Muscle of leg (tissue), 11 donors: ENCODE measurements around the gene ZBTB20. TPM values are rescaled to one million over a fixed set of nuclear protein-coding genes. Genes with fewer than 3 reads are reported as not detected.

ENCODE experiments used
- DNase-seq: peaks from one replicate; pipeline ENCODE4 v3.0.0; 2013
- H3K27ac ChIP-seq: one replicate; pipeline ENCODE4 v1.5.1; 2013; ENCODE audit warnings: mild to moderate bottlenecking, low read length, control low read depth
- H3K27me3 ChIP-seq: one replicate; pipeline ENCODE4 v1.6.1; 2013; ENCODE audit warnings: low read length; ENCODE audit not compliant: control insufficient read depth, insufficient read depth
- H3K36me3 ChIP-seq: one replicate; pipeline ENCODE4 v1.6.1; 2013; ENCODE audit warnings: low read length; ENCODE audit not compliant: control insufficient read depth, insufficient read depth
- H3K4me1 ChIP-seq: one replicate; pipeline ENCODE4 v1.6.1; 2013; ENCODE audit warnings: low read length; ENCODE audit not compliant: control insufficient read depth, insufficient read depth
- H3K4me3 ChIP-seq: one replicate; pipeline ENCODE4 v1.5.1; 2013; ENCODE audit warnings: low read length, control low read depth
- H3K9me3 ChIP-seq: replicated peaks from 2 replicates; pipeline ENCODE4 v1.6.1; 2013; ENCODE audit warnings: low read depth, low read length; ENCODE audit not compliant: control insufficient read depth
- WGBS: methylation state at CpG from one replicate; pipeline ENCODE4 v1.1.5; 2013; ENCODE audit warnings: missing lambda C conversion rate; ENCODE audit not compliant: insufficient coverage; 5-methylcytosine and 5-hydroxymethylcytosine counted together
- polyA plus RNA-seq, 8 donors: library from polyadenylated mRNA; unstranded; fragments of 120-200 nt; gene quantifications; one replicate each; pipeline versions ENCODE4 v1.2.1 to v1.2.3, GENCODE V29; 2013; ENCODE audit warnings: inconsistent platforms in 1 of 8, low replicate concordance in 1 of 8; ENCODE audit not compliant: insufficient read length in 8 of 8, insufficient read depth in 1 of 8
- total RNA-seq: library from RNA; stranded (reverse); fragments of 120-200 nt; gene quantifications from one replicate; pipeline ENCODE4 v1.2.4, GENCODE V29; 2013

The ZBTB20 gene
- total and polyA plus RNA-seq, 9 donors: 1.0 to 16.6 (median 2.8) TPM

GRCh38 chr3:114933407-114933806 lies 213.7 kb downstream of the ZBTB20 start:
- Histone ChIP-seq H3K9me3 (no peaks in the 10 kb centered on the region), H3K27ac (no peak overlapping the region), H3K4me1 (no peaks in the 10 kb centered on the region), H3K4me3 (no peak overlapping the region), H3K27me3 (no peaks in the 10 kb centered on the region), H3K36me3 (peaks cover 5% of the 10 kb centered on the region)
- no peak for DNase-seq
- no CpG with 5 or more reads among the region's 1 CpG for WGBS

GRCh38 chr3:114929971-114930732 lies 216.9 kb downstream of the ZBTB20 start:
- no peaks in the 10 kb centered on the region for H3K9me3 ChIP-seq
- H3K27me3 ChIP-seq: no peaks in the 10 kb centered on the region
- WGBS: 99% methylated on average over 10 of the region's 21 CpGs

GRCh38 chr3:114928989-114929640 lies 218.0 kb downstream of the ZBTB20 start:
- WGBS: 80% methylated on average over 2 of the region's 2 CpGs
- DNase-seq: no peak
- H3K27me3 ChIP-seq: no peaks in the 10 kb centered on the region

More at GRCh38 chr3:114929971-114930732, 216.9 kb downstream of the ZBTB20 start:
- no peak for DNase-seq
- Histone ChIP-seq H3K4me1 (no peaks in the 10 kb centered on the region), H3K36me3 (peaks cover 5% of the 10 kb centered on the region), H3K27ac (no peak overlapping the region), H3K4me3 (no peak overlapping the region)

GRCh38 chr3:114904633-114905032 lies 242.5 kb downstream of the ZBTB20 start:
- Histone ChIP-seq H3K27me3 (no peaks in the 10 kb centered on the region), H3K4me1 (no peaks in the 10 kb centered on the region), H3K36me3 (no peaks in the 10 kb centered on the region), H3K27ac (no peak overlapping the region), H3K9me3 (no peaks in the 10 kb centered on the region), H3K4me3 (no peak overlapping the region)
- DNase-seq: no peak
- no CpG with 5 or more reads among the region's 3 CpGs for WGBS

More at GRCh38 chr3:114928989-114929640, 218.0 kb downstream of the ZBTB20 start:
- Histone ChIP-seq H3K4me3 (no peak overlapping the region), H3K9me3 (no peaks in the 10 kb centered on the region), H3K27ac (no peak overlapping the region), H3K4me1 (no peaks in the 10 kb centered on the region), H3K36me3 (peaks cover 5% of the 10 kb centered on the region)

- no peaks in the 10 kb centered on the region for H3K36me3 ChIP-seq
- H3K9me3 ChIP-seq: no peaks in the 10 kb centered on the region
- H3K27me3 ChIP-seq: no peaks in the 10 kb centered on the region
- H3K4me3 ChIP-seq: no peak overlapping the region
- DNase-seq: no peak
- WGBS: no CpG with 5 or more reads among the region's 1 CpG
- H3K27ac ChIP-seq: no peak overlapping the region
- H3K4me1 ChIP-seq: no peaks in the 10 kb centered on the region
Measured at GRCh38 chr3:114903213-114903612, 243.9 kb downstream of the ZBTB20 start.

GRCh38 chr3:114902691-114903101 lies 244.4 kb downstream of the ZBTB20 start:
- Histone ChIP-seq H3K27me3 (no peaks in the 10 kb centered on the region), H3K9me3 (no peaks in the 10 kb centered on the region), H3K4me1 (no peaks in the 10 kb centered on the region), H3K36me3 (no peaks in the 10 kb centered on the region), H3K27ac (no peak overlapping the region), H3K4me3 (no peak overlapping the region)
- DNase-seq: no peak

GRCh38 chr3:114900908-114901307 lies 246.2 kb downstream of the ZBTB20 start:
- Histone ChIP-seq H3K4me3 (no peak overlapping the region), H3K27ac (peak overlapping the region; percentile 15), H3K27me3 (no peaks in the 10 kb centered on the region), H3K4me1 (no peaks in the 10 kb centered on the region), H3K9me3 (no peaks in the 10 kb centered on the region), H3K36me3 (no peaks in the 10 kb centered on the region)
- WGBS: 100% methylated on average over 1 of the region's 8 CpGs
- no peak for DNase-seq

GRCh38 chr3:114899186-114899931 lies 247.7 kb downstream of the ZBTB20 start:
- H3K4me3 ChIP-seq: no peak overlapping the region
- WGBS: 71% methylated on average over 1 of the region's 4 CpGs
- peak; percentile 91 for DNase-seq
- no peaks in the 10 kb centered on the region for H3K36me3 ChIP-seq
- no peaks in the 10 kb centered on the region for H3K27me3 ChIP-seq
- H3K27ac ChIP-seq: peak overlapping the region; percentile 67
- H3K4me1 ChIP-seq: no peaks in the 10 kb centered on the region
- H3K9me3 ChIP-seq: no peaks in the 10 kb centered on the region

GRCh38 chr3:114896978-114897377 lies 250.1 kb downstream of the ZBTB20 start:
- no peak for DNase-seq
- no peak overlapping the region for H3K4me3 ChIP-seq
- H3K27me3 ChIP-seq: no peaks in the 10 kb centered on the region
- H3K4me1 ChIP-seq: peaks cover 2% of the 10 kb centered on the region
- WGBS: no CpG with 5 or more reads among the region's 1 CpG
- no peaks in the 10 kb centered on the region for H3K9me3 ChIP-seq
- no peak overlapping the region for H3K27ac ChIP-seq
- H3K36me3 ChIP-seq: no peaks in the 10 kb centered on the region

- Histone ChIP-seq H3K27ac (peak overlapping the region; percentile 69), H3K9me3 (no peaks in the 10 kb centered on the region)
Measured at GRCh38 chr3:114893361-114893760, 253.7 kb downstream of the ZBTB20 start.

More at GRCh38 chr3:114893361-114893760, 253.7 kb downstream of the ZBTB20 start:
- Histone ChIP-seq H3K27me3 (no peaks in the 10 kb centered on the region), H3K4me1 (peaks cover 2% of the 10 kb centered on the region), H3K4me3 (no peak overlapping the region), H3K36me3 (no peaks in the 10 kb centered on the region)
- no peak for DNase-seq
